ENCODE data around the gene TFR2.

TFR2 gene

DNA sequence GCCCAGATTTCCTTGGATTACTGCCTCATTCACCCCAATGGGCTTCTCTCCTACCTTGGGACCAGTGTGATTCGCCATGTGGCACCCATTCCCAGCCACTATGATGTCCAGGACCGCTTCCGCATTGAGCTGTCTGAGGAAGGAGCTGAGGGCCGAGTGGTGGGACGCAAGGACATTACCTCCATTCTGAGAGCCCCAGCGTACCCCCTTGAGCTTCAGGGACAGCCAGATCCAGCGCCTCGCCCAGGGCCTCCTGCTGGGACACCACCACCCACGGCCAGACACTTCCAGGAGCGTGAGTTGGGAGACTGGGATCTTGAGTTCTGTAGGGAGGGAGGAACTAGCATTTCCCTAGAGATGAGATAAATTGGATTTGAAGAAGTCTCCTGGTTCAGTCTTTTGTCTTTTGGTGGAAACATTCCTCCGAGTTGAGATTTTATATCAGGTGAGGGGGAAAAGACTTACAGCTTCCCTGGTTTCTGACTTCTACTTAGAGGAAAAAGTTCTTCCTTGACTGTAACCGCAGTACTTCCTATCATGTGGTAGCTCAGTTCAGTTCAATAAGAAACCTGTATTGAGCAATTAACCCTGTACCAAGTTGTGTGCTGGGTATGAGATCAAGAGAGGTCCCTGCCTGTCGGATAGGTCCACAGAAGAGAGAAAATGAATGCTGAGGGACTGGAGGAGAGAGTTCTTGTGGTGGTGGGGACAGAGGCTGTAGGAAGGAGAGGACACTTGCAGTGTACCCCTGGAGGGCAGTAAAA, 27.8 kb downstream of the TFR2 start:
- H3K27ac ChIP-seq: no peak overlapping the region
- TF ChIP-seq ZFX (IDR thresholded peaks at IDR 0.05; ENCODE audit: borderline replicate concordance): no peak
- TF ChIP-seq, protein P1, sequence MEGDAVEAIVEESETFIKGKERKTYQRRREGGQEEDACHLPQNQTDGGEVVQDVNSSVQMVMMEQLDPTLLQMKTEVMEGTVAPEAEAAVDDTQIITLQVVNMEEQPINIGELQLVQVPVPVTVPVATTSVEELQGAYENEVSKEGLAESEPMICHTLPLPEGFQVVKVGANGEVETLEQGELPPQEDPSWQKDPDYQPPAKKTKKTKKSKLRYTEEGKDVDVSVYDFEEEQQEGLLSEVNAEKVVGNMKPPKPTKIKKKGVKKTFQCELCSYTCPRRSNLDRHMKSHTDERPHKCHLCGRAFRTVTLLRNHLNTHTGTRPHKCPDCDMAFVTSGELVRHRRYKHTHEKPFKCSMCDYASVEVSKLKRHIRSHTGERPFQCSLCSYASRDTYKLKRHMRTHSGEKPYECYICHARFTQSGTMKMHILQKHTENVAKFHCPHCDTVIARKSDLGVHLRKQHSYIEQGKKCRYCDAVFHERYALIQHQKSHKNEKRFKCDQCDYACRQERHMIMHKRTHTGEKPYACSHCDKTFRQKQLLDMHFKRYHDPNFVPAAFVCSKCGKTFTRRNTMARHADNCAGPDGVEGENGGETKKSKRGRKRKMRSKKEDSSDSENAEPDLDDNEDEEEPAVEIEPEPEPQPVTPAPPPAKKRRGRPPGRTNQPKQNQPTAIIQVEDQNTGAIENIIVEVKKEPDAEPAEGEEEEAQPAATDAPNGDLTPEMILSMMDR (IDR thresholded peaks at IDR 0.05): no peak

DNA sequence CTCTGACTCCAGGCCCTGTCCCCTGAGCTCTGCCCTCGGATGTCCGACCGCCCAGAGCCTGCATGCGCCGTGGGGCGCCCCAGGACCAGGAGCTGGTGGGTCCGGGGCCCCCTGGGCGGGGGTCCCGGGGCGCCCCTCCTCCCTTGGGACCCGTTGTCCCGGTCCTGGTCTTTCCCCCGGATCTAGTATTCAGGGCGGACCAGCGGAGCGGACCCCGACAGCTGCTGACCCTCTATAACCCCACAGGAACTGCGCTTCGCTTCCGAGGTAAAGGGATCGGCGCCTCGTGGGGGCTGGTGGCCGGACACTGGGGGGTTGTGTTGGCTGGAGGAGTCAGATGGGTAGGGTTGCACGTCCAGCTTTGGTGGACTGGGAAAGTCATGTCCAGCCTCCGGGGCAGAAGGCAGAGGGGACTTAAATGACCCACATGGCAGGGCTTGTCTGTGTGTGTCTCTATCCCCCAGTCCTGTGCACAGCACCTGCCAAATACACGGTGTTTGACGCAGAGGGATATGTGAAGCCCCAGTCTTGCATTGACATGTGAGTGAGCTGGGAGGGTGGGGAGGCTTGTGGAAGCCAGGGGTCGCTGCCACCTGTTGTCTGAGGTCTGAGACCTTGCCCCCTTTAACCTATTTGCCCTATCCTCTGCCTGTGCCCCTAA, 28.5 kb downstream of the TFR2 start:
- peak overlapping the region; percentile 83 for H3K27ac ChIP-seq
- TF ChIP-seq, protein P1 (IDR thresholded peaks at IDR 0.05): no peak
- no peak for TF ChIP-seq ZFX (IDR thresholded peaks at IDR 0.05; ENCODE audit: borderline replicate concordance)

GRCh38 chr7:100611983-100612729, 29.2 kb downstream of the TFR2 start, which contains the start of gene MOSPD3:
MOSPD3 (plus strand) TSS chr7:100612540; CDS start chr7:100612792, 252 bp downstream.
- TF ChIP-seq, protein P1 (IDR thresholded peaks at IDR 0.05): no peak
- TF ChIP-seq ZFX (IDR thresholded peaks at IDR 0.05; ENCODE audit: borderline replicate concordance): no peak
- peak within 1 kb of the TSS; percentile 83 for H3K27ac ChIP-seq

DNA sequence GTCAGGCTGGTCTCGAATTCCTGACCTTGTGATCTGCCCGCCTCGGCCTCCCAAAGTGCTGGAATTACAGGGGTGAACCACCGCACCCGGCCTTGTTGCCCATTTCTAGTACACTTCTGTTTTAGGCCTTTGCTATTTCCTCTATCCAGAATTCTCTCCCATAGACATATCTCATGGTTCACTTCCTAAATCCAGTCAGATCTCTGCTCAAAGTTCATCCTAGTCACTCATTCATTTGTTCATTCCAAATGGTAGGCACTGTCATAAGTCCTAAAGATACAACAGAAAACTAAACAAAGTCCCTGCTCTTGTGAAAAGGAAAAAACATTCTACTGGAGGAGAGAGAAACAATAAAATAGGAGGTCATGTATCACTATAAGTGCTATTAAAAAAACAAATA, 31.4 kb downstream of the TFR2 start:
- TF ChIP-seq, protein P1 (IDR thresholded peaks at IDR 0.05): no peak
- TF ChIP-seq ZFX (IDR thresholded peaks at IDR 0.05; ENCODE audit: borderline replicate concordance): no peak
- H3K27ac ChIP-seq: 0 out of 2 replicates have a peak overlapping the region, but pooled peaks have one; percentile 7

GRCh38 chr7:100607111-100607510, 34.2 kb downstream of the TFR2 start:
- TF ChIP-seq, protein P1 (IDR thresholded peaks at IDR 0.05): no peak
- TF ChIP-seq ZFX (IDR thresholded peaks at IDR 0.05; ENCODE audit: borderline replicate concordance): no peak
- H3K27ac ChIP-seq: peak overlapping the region; percentile 1; the same call in 1 of the 2 replicates

- TF ChIP-seq ZFX (IDR thresholded peaks at IDR 0.05; ENCODE audit: borderline replicate concordance): no peak
- TF ChIP-seq, protein P1 (IDR thresholded peaks at IDR 0.05): no peak
- peak overlapping the region; percentile 10; the same call in 1 of the 2 replicates for H3K27ac ChIP-seq
These were observed 35.0 kb downstream of the TFR2 start for GRCh38 chr7:100606313-100606712.

Data from 22Rv1 (cell line).